Measurements from ENCODE around the gene WDR27. TPM values are rescaled to one million over a fixed set of nuclear protein-coding genes. Genes with fewer than 3 reads are reported as not detected.

WDR27 gene
- total and polyA plus RNA-seq, 4 donors: 6.9 to 68.1 (median 31.4) TPM

GRCh38 chr6:169454872-169455204 lies 247.0 kb downstream of the WDR27 start:
- Histone ChIP-seq H3K9me3 (ENCODE audit: control insufficient read depth in 4 of 4, insufficient read depth in 3 of 4, low read length in 3 of 4) (peaks cover 0 to 4% (median 0%) of the 10 kb centered on the region in 4 donors), H3K27me3 (ENCODE audit: control insufficient read depth in 3 of 3, insufficient read depth in 3 of 3, low read length in 2 of 3) (no peaks in the 10 kb centered on the region), H3K4me3 (no peak overlapping the region), H3K9ac (ENCODE audit: insufficient read depth in 1 of 2, low read length in 2 of 2) (no peak overlapping the region), H3K27ac (ENCODE audit: low read depth in 1 of 2, low read length in 1 of 2) (peak overlapping the region in 1 of 2 donors; percentile 49), H3K36me3 (ENCODE audit: control insufficient read depth in 4 of 4, insufficient read depth in 4 of 4, low read length in 4 of 4) (no peaks in the 10 kb centered on the region), H3K4me1 (ENCODE audit: control insufficient read depth in 5 of 5, insufficient read depth in 5 of 5, low read length in 5 of 5) (peaks cover 0 to 36% (median 5%) of the 10 kb centered on the region in 5 donors)
- ATAC-seq (ENCODE audit: insufficient read depth, low FRiP score) (no peak), DNase-seq (no peak)
- no peak for TF ChIP-seq CTCF (IDR thresholded peaks at IDR 0.05; ENCODE audit: control extremely low read depth, extremely low read depth)
- 89 to 94% methylated on average over 10 of the region's 10 CpGs for WGBS, 2 donors

GRCh38 chr6:169454204-169454871 lies 247.5 kb downstream of the WDR27 start:
- whole genome bisulfite sequencing, 2 donors: 66 to 68% methylated on average over 8 of the region's 8 CpGs
- DNase-seq (peak; percentile 44 to 77 (median 53)), ATAC-seq (ENCODE audit: insufficient read depth, low FRiP score) (no peak)
- Histone ChIP-seq H3K27me3 (ENCODE audit: control insufficient read depth in 3 of 3, insufficient read depth in 3 of 3, low read length in 2 of 3) (no peaks in the 10 kb centered on the region), H3K9ac (ENCODE audit: insufficient read depth in 1 of 2, low read length in 2 of 2) (no peak overlapping the region), H3K27ac (ENCODE audit: low read depth in 1 of 2, low read length in 1 of 2) (peak overlapping the region in 1 of 2 donors; percentile 49), H3K36me3 (ENCODE audit: control insufficient read depth in 4 of 4, insufficient read depth in 4 of 4, low read length in 4 of 4) (no peaks in the 10 kb centered on the region), H3K4me3 (no peak overlapping the region), H3K4me1 (ENCODE audit: control insufficient read depth in 5 of 5, insufficient read depth in 5 of 5, low read length in 5 of 5) (peaks cover 0 to 36% (median 5%) of the 10 kb centered on the region in 5 donors), H3K9me3 (ENCODE audit: control insufficient read depth in 4 of 4, insufficient read depth in 3 of 4, low read length in 3 of 4) (no peaks in the 10 kb centered on the region)
- TF ChIP-seq CTCF (IDR thresholded peaks at IDR 0.05; ENCODE audit: control extremely low read depth, extremely low read depth): no peak

- no peaks in the 10 kb centered on the region for H3K36me3 ChIP-seq (ENCODE audit: control insufficient read depth in 4 of 4, insufficient read depth in 4 of 4, low read length in 4 of 4)
- H3K27ac ChIP-seq (ENCODE audit: low read depth in 1 of 2, low read length in 1 of 2): peak overlapping the region in 1 of 2 donors; percentile 77
- DNase-seq: no peak
- H3K9ac ChIP-seq (ENCODE audit: insufficient read depth in 1 of 2, low read length in 2 of 2): no peak overlapping the region
- 88 to 93% methylated on average over 11 of the region's 11 CpGs for WGBS, 2 donors
- no peak overlapping the region for H3K4me3 ChIP-seq
- H3K4me1 ChIP-seq (ENCODE audit: control insufficient read depth in 5 of 5, insufficient read depth in 5 of 5, low read length in 5 of 5): peaks cover 0 to 36% (median 5%) of the 10 kb centered on the region in 5 donors
- TF ChIP-seq CTCF (IDR thresholded peaks at IDR 0.05; ENCODE audit: control extremely low read depth, extremely low read depth): no peak
- no peaks in the 10 kb centered on the region for H3K27me3 ChIP-seq (ENCODE audit: control insufficient read depth in 3 of 3, insufficient read depth in 3 of 3, low read length in 2 of 3)
- no peaks in the 10 kb centered on the region for H3K9me3 ChIP-seq (ENCODE audit: control insufficient read depth in 4 of 4, insufficient read depth in 3 of 4, low read length in 3 of 4)
- ATAC-seq (ENCODE audit: insufficient read depth, low FRiP score): no peak
Observed at GRCh38 chr6:169452869-169453620, 248.8 kb downstream of the WDR27 start.
